Ovary (tissue), 3 donors: ENCODE results near the gene VKORC1.

Experiments used
- CTCF ChIP-seq, 3 donors: fragments of 450-650 bp in 2 of 3; fragments of 200-600 bp in 1 of 3; IDR thresholded peaks; one replicate each; pipeline versions ENCODE4 v1.5.1 to v1.8.0; 2016 to 2022; ENCODE audit warnings: antibody characterized with exemption in 3 of 3, mild to moderate bottlenecking in 1 of 3
- POLR2A ChIP-seq: fragments of 450-650 bp; IDR thresholded peaks from one replicate; pipeline ENCODE4 v1.6.1; 2017; ENCODE audit warnings: antibody characterized with exemption, mild to moderate bottlenecking, moderate library complexity
- donor health status: DM: no; HTN: no; CAD: no.

- no peak for TF ChIP-seq POLR2A
- TF ChIP-seq CTCF (IDR thresholded peaks at IDR 0.05) = no peak
These were observed 34.3 kb upstream of the VKORC1 start for GRCh38 chr16:31128711-31129567.
